Neural crest cell (in vitro differentiated cells): ENCODE results near the gene HRNR. TPM values are rescaled to one million over a fixed set of nuclear protein-coding genes. Genes with fewer than 3 reads are reported as not detected.
"Not testable (repeated sequence)": the region's sequence is repeated elsewhere in the genome, so short reads cannot be mapped to it uniquely, and the experiment has no call there.

Source experiments
- DNase-seq: peaks from one replicate; pipeline ENCODE4 v3.0.0; 2021; ENCODE audit warnings: low read depth, mixed read lengths, low spot score
- H3K27ac Mint-ChIP-seq: one replicate; pipeline ENCODE4 v1.8.0; 2021; ENCODE audit warnings: mild to moderate bottlenecking, mixed read lengths; ENCODE audit not compliant: unreplicated experiment
- H3K27me3 Mint-ChIP-seq: 2 replicates; pipeline ENCODE4 v1.8.0; 2021; ENCODE audit warnings: low read depth, mild to moderate bottlenecking, mixed read lengths
- H3K36me3 Mint-ChIP-seq: 2 replicates; pipeline ENCODE4 v1.8.0; 2021; ENCODE audit warnings: low read depth, mild to moderate bottlenecking, mixed read lengths
- H3K4me1 Mint-ChIP-seq: 2 replicates; pipeline ENCODE4 v1.8.0; 2021; ENCODE audit warnings: mixed read lengths
- H3K4me3 Mint-ChIP-seq: one replicate; pipeline ENCODE4 v1.8.0; 2021; ENCODE audit warnings: mild to moderate bottlenecking, mixed read lengths
- H3K9me3 Mint-ChIP-seq: 2 replicates; pipeline ENCODE4 v1.8.0; 2021; ENCODE audit warnings: mixed read lengths
- total RNA-seq: library from RNA; stranded (reverse); gene quantifications from 2 replicates; pipeline ENCODE4 v1.2.1, GENCODE V29; 2021
- TF ChIP-seq, protein P1 (sequence below): fragments of 200-600 bp; sonication (generic); conservative IDR thresholded peaks from 2 replicates; pipeline ENCODE4 v1.5.0; 2021; ENCODE audit warnings: antibody characterized with exemption, mild to moderate bottlenecking

HRNR gene
- total RNA-seq, 1 donor from 2014 or later, result not detected

DNA sequence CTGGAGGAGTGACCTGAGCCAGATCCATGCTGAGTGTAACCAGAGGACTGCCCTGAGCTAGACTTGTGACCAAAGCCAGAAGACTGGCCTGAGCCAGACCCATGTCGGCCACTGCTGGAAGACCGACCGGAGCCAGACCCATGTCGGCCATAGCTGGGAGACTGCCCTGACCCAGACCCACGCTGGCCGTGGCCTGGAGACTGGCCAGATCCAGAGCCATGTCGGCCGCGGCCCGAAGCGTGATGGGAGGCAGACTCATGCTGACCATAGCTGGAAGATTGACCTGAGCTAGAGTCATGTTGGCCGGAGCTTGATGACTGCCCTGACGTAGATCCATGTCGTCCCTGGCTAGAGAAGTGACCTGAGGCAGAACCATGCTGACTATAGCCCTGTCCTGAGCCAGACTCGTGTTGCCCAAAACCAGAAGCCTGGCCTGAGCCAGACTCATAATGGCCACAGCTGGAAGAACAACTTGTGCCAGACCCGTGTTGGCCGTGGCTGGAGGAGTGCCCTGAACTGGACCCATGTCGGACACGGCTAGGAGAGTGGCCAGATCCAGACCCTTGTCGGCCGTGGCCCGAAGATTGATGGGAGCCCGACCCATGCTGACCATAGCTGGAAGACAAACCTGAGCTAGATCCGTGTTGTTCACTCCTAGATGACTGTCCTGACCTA is 5.1 kb downstream of the HRNR start:
- H3K27me3 Mint-ChIP-seq, result no peaks in the 10 kb centered on the region
- peaks cover 21% of the 10 kb centered on the region for H3K9me3 Mint-ChIP-seq
- H3K36me3 Mint-ChIP-seq, result peaks cover 11% of the 10 kb centered on the region
- TF ChIP-seq, protein P1, sequence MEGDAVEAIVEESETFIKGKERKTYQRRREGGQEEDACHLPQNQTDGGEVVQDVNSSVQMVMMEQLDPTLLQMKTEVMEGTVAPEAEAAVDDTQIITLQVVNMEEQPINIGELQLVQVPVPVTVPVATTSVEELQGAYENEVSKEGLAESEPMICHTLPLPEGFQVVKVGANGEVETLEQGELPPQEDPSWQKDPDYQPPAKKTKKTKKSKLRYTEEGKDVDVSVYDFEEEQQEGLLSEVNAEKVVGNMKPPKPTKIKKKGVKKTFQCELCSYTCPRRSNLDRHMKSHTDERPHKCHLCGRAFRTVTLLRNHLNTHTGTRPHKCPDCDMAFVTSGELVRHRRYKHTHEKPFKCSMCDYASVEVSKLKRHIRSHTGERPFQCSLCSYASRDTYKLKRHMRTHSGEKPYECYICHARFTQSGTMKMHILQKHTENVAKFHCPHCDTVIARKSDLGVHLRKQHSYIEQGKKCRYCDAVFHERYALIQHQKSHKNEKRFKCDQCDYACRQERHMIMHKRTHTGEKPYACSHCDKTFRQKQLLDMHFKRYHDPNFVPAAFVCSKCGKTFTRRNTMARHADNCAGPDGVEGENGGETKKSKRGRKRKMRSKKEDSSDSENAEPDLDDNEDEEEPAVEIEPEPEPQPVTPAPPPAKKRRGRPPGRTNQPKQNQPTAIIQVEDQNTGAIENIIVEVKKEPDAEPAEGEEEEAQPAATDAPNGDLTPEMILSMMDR, result no peak
- H3K4me3 Mint-ChIP-seq, result no peak overlapping the region
- no peaks in the 10 kb centered on the region for H3K4me1 Mint-ChIP-seq
- no peak overlapping the region for H3K27ac Mint-ChIP-seq
- DNase-seq, result no peak

DNA sequence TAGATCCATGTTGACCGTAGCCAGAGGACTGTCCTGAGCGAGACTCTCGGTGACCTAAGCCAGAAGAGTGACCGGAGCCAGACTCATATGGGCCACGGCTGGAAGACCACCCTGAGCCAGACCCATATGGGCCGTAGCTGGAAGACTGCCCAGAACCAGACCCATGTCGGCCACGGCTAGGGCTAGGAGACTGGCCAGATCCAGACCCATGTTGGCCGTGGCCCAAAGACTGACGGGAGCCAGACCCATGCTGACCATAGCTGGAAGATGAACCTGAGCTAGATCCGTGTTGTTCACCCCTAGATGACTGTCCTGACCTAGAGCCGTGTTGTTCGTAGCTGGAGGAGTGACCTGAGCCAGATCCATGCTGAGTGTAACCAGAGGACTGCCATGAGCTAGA is 8.4 kb downstream of the HRNR start:
- not testable (repeated sequence) for H3K4me1 Mint-ChIP-seq, H3K27ac Mint-ChIP-seq, H3K27me3 Mint-ChIP-seq, H3K4me3 Mint-ChIP-seq, DNase-seq
- Mint-ChIP-seq H3K36me3 (peaks cover 12% of the 10 kb centered on the region), H3K9me3 (peaks cover 18% of the 10 kb centered on the region)

DNA sequence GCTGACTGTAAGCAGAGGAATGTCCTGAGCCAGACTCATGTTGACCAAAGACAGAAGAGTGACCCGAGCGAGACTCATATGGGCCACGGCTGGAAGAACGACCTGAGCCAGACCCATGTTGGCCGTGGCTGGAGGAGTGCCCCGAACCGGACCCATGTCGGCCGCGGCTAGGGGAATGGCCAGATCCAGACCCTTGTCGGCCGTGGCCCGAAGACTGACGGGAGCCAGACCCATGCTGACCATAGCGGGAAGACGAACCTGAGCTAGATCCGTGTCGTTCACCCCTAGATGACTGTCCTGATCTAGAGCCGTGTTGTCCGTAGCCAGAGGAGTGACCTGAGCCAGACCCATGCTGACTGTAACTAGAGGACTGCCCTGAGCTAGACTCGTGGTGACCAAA is 9.1 kb downstream of the HRNR start:
- not testable (repeated sequence) for H3K27me3 Mint-ChIP-seq

DNA sequence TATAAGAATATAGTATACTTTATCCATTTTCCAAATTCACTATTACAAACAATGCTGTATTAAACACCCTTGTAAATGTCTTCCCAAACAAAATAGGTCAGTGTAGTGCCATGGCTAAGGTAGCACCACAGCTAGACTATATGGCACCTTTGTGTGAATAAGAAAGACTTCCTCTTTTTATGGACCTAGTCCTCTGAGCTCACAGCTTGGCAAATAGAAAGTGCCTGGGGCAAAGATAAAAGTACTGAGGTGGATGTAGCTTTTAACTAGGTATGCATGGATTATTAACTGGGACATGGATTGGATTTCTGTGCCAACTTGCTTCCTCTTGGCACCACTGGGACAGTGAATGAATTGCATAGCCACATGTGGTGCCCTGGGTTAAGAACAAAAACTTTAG is 25.0 kb downstream of the HRNR start:
- H3K27me3 Mint-ChIP-seq, result no peaks in the 10 kb centered on the region
- no peak for DNase-seq
- no peak overlapping the region for H3K27ac Mint-ChIP-seq
- no peak overlapping the region for H3K4me3 Mint-ChIP-seq
- no peaks in the 10 kb centered on the region for H3K4me1 Mint-ChIP-seq
- peaks cover 24% of the 10 kb centered on the region for H3K9me3 Mint-ChIP-seq
- peaks cover 9% of the 10 kb centered on the region for H3K36me3 Mint-ChIP-seq
- TF ChIP-seq, protein P1, result no peak

More for the DNA sequence above, 9.1 kb downstream of the HRNR start:
- H3K36me3 Mint-ChIP-seq, H3K4me3 Mint-ChIP-seq, H3K4me1 Mint-ChIP-seq, H3K27ac Mint-ChIP-seq, DNase-seq: not testable (repeated sequence)
- H3K9me3 Mint-ChIP-seq, result peaks cover 14% of the 10 kb centered on the region

DNA sequence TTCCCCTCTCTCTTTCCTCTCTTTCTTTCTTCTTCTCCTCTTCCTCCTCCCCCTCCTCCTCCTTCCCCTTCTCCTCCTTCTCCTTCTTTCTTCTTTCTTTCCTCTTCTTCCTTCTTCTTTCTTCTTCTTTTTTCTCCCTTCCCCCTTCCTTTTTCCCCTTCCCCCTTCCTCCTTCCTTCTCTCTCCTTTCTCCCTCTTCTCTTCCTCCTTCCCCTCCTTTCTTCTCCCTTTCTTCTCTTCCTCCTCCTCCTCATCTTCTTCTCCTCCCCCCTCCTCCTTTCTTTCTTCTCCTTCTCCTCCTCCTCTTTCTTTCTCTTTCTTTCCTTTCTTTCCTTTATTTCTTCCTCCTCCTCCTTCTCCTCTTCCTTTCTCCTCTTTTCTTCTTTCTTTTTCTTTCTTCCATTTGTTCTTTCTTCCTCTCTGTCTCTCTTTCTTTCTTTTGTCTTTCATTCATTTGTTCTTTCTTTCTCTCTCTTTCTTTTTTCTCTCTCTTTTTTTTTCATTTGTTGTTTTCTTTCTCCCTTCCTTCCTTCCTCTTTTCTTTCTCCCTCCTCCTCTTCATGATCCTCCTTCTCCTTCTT is 26.5 kb downstream of the HRNR start:
- H3K9me3 Mint-ChIP-seq, result peaks cover 18% of the 10 kb centered on the region
- H3K4me1 Mint-ChIP-seq, result no peaks in the 10 kb centered on the region

DNA sequence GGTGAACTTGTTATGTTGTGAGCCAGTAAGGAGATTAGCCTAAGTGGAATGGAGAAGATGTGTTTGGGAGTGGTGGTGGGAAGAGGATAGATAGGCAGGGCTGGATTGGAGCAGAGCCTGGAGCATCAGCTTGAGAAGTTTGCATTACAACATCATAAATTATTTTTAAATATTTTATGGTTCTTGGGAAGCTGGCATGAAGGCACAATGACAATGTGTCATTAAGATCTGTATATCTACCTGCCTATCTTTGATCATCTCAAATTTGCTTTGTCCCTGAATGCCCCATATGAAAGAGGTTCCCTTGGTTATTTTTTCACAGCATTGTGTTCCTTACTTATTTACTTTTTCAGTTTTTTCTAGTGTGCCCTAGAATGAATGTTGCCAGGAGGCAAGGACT is 32.3 kb downstream of the HRNR start:
- Mint-ChIP-seq H3K36me3 (no peaks in the 10 kb centered on the region), H3K9me3 (peaks cover 15% of the 10 kb centered on the region), H3K4me1 (no peaks in the 10 kb centered on the region)

More for the DNA sequence above, 26.5 kb downstream of the HRNR start:
- Mint-ChIP-seq H3K36me3 (peaks cover 5% of the 10 kb centered on the region), H3K4me3 (no peak overlapping the region), H3K27me3 (no peaks in the 10 kb centered on the region), H3K27ac (no peak overlapping the region)
- TF ChIP-seq, protein P1, result no peak
- no peak for DNase-seq

More for the DNA sequence above, 32.3 kb downstream of the HRNR start:
- DNase-seq, result no peak
- TF ChIP-seq, protein P1, result no peak
- peaks cover 2% of the 10 kb centered on the region for H3K27me3 Mint-ChIP-seq
- no peak overlapping the region for H3K4me3 Mint-ChIP-seq
- H3K27ac Mint-ChIP-seq, result no peak overlapping the region
